NK-92 (cell line): ENCODE data around the gene A2M.

Experiments used
- DNase-seq: peaks from one replicate; lab custom pipeline; 2025; ENCODE audit not compliant: unreplicated experiment; lab: John Stamatoyannopoulos, UW

Gene A2M

DNA sequence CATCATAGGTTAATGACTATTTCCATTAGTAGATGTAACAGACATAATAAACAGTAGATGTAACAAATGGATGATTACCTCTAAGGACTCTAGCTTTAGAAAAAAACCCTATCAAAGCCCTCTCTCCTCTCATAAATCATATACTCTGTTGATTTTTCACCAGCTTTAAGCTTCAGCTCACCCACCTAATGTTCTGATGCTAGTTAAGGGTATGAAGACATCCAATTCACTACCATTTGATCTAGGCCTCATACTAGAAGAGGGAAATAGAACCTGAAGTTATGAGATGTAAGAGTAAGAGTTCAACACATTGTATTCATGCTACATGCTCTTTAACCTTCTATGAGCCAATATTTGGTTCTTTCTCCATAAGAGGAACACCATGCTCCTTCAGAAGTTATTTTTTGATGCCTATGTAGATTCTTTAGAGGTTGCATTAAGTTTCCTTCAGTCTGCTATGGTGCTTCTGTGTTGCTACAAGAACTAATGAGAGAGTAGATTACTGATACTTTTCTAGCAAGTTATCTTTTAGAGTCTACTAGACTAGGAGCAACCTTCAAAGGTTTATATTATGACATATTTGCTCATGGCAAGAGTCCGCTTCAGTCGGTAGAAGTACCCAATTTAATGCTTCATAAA, 16.0 kb downstream of the A2M start:
- DNase-seq: no peak

DNA sequence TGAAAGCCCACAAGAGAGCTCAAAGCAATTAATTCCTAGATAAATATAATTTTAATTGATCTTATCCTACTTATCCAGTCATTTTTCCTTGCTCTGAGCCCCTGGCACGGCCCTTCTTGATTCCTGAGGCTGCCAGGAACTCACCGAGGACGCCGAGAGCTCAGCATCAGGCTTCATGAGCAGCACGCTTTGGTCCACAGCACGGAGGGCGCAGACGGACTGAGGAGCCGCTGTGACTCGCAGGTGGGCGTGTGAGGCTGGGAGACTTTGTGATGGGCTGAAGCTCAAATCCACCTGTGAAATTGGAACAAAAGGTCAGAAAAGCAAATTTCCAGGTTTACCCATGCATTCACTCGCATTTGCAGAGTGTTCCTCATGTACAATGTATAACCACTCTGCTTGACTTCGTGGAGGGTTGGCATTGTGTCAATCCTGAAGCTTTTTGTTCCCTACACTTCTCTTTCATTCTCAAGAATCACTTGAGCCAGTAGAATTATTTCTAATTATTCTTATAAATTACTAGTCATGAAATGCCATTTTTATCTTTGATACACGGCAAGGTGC, 17.2 kb downstream of the A2M start:
- DNase-seq: no peak

DNA sequence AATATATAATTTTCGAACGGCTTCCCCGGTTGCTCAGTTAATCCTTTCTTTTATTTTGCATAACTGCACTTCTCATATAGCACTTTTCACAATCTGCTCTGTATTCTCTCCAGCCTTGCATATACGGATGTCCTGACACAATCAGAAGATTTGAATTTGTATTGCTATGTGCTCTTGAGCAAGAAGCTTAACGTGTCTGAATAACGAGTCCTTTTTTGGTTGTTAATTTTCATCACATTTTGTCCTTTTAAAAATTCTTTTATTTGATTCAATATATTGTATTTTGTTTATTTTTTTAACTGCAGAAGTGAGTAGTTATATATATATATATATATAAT, 17.6 kb downstream of the A2M start:
- DNase-seq: no peak

DNA sequence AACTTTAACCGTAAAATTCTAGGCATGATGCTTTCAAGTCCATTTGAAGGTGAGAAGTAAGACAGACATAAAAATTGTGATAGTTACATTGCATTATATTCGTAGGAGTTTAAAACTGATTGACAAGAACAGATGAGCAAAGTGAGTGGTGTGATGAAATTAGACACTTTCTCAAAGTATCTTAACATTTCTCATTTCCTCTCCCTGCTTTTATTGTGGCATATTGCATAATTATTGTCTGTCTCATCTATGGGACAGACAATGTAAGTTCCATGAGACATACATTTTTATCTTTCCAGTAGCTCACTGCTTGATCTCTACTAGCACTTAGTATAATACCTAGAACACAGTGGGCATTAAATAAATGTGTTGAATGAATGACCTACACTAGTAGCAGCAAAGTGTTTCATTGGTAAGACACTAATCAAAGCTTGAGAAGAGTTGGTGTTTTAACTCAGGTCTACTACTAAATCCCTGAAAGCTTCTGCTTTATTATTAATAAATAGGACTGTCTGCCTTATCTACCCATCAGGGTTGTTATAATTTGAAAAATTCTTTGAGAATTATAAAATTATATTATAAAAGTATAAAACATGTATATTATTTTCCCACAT, 19.0 kb downstream of the A2M start:
- DNase-seq: no peak

DNA sequence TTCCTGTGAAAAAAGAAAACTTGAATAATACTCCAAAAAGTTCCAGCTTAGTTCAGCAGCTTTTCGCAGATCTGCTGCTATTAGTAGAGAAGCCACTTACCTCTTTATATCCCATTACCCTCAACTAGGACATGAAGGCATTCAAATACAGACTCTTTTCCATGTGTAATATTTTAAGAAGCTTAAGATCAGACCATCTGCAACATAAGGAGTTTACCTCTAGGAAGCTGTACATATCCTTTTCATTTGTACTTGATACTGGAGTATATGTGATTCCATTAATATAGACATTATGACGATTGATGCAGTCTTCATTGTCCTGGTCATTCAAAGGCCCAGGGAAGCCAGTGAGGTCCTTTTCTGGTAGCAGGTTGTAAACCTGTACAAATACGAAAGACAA, 20.4 kb downstream of the A2M start:
- DNase-seq: no peak

DNA sequence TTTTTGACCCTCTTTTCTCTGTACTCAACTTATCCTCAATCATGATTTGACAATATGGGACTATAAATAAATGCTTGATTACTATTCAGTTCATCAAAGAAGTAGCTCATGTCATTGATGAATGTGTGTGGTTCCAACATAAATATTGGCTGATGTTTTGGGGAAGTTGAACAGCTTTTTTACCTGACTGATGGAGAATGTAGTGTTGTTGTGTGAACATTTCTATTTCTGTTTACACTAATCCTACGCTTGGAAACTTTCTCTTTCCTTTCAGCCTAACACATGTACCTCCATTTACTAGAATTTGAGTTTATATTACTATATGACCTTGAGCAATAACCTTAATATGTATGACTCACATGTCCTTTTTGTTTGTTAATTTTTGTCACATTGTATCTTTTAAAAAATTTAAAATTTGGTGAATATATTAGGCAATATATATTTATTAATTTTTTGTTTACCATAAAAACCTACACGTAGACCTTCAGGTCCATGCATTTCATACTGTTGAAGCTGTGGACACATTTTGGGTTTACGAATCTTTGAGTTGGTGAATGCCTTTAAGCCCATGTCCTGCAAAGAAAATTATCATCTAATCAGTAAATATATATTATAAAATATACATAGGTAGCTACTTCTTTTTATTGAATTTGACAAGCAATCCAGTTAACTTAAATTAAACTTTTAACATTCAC, 21.1 kb downstream of the A2M start:
- DNase-seq: no peak

DNA sequence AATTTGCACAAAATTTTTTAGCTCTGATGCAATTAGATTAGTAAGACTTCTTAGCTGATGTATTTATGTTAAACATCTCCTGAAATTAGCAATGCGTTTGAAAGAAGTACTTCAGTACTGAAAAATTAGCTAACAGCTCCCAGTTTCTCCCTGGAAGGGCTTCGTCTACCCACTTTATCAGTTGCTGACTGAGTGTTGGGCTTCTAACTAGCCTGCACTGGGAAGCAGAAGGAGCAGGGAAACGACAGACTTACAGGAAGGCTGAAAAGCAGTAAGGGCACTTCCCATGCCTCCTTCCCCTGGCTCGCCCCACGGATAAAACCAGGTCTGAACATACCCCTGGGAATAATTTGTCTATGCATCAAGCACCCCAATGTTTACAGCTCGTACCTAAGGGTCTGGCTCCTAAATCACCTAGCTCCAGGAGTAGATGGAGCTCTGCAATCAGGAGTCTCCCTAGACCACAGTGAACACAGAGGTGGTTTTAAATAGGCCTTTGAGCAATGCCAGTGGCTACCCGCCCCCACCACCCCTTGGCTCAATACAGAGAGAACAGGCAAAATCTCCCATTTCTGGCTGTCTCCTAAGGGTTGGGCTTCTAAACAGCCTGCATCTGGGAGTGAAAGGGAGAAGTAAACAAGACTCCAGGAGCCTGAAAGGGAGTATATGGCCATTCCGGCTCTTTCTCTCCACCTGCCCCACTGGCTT, 23.7 kb downstream of the A2M start:
- no peak for DNase-seq

DNA sequence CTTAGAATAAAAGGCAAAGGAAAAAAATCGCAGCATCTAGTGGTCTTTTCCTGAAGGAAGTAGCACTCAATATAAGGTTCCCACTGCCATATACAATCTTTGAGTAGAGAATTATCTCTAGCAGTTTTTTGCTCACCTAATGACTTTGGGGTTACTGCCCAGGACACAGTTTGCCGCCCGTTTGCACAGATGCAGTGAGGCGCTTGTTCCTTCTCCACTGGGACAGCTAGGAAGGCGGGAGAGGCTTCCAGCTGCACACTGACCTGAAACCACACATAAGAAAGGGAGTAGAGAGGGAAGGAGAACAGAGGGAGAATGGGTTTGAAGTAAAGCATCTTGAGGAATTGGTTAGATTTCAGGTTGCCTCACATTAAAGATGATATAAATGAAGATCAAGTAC, 25.5 kb downstream of the A2M start:
- DNase-seq: no peak

DNA sequence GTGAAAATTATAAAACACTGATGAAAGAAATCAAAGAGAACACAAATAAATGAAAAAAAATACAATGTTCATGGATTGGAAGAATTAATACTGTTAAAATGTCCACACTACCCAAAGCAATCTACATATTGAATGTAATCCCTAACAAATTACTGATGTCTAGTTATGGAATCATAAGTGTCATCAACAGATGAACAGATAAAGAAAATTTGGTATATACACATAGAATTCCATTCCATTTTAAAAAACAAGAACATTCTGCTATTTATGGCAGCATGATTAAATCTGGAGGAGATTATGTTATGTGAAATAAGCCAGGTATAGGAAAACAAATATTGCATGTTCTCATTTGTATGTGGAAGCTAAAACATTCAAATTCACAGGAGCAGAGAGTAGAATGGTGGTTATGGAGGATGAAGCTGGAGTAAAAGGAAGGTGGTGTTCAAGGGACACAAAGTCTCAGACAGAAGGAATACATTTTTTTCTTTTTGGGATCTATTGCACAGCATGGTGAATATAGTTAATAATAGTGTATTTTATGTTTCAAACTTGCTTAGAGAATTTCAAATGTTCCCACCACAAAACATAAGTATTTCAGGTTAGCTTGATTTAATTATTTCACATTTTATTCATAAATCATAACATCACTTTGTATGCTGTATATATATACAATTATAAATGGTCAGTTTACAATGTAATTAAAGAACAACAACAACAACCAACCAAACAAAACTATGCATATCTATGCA, 28.5 kb downstream of the A2M start:
- DNase-seq: no peak

DNA sequence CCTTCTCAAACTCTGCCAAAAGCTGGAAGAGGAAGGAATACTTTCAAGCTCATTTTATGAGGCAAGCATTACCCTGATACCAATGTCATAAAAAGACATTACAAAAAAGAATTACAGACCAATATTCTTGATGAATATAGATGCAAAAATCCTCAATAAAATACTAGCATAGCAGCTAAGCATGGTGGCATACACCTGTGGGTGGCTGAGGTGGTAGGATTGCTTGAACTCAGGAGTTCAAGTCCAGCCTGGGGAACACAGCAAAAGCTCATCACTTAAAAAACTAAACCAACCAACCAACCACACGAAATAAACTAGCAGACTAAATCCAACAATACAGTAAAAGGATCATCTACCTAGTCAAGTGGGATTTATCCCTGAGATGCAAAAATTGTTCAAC, 29.6 kb downstream of the A2M start:
- no peak for DNase-seq

DNA sequence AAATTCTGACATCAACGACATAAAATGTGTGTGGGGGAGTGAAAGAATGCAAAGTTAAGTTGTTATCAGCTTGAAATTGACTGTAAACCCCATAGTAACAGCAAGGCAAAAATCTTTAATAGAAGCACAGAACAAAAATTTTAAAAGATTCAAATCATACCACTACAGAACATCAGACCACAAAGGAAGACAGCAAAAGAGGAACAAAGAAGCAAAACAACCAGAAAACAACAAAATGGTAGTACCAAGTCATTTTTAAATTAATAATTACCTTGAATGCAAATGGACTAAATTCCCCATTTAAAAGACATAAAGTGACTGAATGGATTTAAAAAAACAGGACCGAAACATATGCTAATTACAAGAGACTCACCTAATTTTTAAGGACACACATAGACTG, 31.3 kb downstream of the A2M start:
- DNase-seq: no peak

DNA sequence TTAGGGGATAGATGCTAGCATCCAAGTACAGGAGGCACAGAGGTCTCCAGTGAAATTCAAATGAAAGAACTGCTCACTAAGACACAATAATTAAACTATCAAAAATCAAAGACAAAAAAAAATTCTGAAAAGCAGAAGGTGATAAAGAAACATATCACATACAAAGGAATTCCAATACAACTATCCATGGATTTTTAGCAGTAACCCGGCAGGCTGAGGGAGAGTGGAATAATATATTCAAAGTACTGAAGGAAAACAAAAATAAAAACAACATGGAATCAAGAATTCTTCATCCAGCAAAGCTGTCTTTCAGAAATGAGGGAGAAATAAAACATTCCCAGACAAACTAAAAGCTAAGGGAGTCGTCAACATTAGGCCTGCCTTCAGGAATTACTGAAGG, 31.9 kb downstream of the A2M start:
- no peak for DNase-seq

DNA sequence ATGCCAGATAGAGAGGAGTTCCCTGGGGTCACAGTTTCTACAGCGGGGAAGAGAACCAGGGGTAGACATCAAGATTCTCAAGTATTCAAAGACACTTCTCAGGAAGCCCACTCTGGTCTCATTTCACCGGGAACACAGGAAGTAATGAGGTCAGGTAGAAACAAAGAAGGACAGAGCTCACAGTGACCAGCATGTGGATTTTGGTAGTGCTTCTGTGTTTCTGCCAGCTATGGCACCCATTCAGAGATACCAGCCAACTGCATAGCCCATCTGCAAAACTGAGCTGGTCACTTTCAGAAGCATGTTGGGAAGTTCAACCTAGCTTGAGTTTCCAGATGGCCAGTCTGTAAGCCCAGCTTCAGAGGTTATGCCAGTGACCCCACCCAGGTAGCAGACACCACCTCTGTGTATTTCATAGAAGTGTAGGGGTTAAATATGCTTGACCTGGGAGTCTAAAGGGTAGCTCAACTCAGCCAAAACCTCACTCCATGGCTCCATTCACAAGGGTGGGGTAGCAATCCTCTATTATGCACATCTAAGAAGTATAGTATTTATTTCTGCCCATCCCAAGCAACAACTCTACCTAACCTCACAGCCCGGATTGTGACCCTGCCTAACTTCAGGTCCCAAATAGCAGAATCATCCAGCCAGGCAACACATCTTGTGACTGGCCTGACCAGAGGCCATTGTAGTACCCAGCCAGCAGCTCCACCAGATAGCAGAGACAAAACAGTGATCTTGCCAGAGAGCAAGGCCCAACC, 33.9 kb downstream of the A2M start:
- DNase-seq: no peak

DNA sequence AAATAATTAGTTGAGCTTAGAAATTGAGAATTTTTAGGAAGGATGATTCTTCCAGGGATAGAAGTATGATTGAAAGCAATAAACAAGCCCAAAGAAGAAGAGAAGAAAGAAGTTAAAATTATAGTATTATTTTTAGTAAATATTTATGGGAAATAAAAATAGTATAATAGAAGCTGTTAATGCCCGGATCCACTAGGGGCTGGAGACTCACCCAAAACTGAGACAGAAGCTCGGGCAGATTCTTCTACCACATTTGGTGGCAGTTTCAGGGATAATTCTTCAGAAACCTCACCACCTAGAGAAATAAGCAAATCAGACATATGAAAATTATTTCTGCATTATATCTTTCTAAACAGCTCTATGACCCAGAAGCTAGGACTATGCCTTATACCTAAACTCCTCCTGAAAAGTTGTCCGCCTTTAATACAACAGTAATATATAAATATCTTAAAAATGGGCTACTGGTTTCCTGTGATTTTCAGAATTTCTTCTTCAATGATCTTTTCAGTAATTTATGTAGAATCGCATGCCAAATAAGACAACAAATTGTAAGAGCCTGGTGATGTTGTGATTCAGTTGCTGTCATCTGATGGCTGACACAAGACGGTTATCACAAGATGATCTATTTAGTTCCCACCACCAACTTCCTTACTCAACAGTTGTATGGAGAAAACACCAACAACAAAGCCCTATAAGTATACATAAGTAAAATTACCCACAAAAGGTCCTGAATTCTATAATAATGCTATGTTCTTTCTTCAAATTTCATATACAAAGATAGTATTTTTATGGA, 35.6 kb downstream of the A2M start:
- no peak for DNase-seq

DNA sequence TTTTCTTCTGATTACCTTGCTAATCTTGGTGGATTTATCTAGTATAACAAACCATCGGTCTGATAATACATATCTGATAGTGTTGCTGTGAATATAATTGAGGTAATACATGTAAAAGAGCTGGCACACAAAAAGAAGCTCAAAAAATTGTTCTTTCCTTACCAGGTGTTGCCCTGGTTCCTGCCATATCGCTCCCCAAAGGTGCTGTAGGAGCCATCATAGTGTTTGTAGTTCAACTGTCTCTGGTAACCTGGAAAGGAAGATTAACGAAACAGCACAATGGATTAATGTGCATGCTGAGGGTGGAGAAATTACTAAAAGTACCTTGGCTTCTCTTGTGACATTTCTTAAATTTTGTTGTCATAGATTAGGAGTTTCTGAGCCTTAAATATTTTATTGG, 36.6 kb downstream of the A2M start:
- DNase-seq: no peak

DNA sequence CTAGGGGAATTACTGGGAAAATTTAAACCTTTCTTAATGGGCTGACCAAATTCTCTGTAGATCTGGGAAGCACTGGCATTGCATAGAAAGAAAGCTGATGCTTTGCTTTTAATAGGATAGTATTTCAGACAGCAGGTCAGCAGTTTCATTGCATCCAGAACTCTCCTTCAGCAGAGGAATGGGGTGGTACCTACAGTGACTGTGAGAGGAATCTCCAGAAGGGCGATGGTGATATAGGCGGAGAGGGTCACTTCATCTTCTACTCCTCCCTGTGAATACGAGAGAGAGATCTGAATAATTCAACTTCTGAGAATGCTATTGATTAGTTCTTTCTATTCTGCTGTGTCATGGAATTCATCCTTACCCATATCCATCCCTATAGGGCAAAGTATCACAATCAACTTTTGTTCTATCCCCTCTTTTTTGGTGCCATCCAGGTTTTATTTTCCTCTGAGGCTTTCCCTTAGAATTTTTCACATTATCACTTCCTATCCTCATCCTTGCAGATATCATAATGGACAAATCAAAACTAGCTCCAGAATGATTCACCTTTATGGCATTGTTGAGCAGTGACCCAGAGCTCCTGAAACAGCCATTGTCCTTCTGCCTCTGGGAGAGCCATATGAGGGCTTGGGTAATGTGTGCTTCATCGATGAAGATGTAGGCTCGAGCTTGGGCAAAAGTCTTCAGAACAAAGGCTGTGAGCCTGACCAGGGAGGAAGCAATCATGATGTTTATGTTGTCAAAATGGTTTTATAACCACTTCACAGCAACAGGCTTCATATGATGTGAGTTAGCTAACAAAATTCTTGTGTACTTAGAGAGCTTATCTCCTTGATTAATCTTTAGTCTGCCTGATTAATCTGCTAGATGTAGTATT, 38.3 kb downstream of the A2M start:
- no peak for DNase-seq

DNA sequence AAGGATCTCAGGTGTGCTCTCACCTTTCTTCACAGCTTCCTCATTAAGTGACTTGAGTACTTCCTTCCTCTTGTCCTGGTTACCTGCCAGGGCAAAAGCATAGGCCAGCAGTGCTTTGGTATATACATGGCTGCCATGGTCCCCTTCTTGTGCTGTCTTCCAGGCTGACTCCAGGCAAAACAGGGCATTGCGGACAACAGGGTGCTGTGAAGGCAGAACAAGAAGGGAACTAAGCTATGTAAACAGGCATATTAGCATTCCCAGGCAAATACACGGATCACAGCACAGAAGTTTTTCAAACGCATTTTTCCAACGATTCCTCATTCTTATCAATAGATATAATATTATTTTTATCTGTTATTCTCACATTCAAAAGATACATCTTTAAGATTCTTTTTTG, 39.0 kb downstream of the A2M start:
- DNase-seq: no peak

DNA sequence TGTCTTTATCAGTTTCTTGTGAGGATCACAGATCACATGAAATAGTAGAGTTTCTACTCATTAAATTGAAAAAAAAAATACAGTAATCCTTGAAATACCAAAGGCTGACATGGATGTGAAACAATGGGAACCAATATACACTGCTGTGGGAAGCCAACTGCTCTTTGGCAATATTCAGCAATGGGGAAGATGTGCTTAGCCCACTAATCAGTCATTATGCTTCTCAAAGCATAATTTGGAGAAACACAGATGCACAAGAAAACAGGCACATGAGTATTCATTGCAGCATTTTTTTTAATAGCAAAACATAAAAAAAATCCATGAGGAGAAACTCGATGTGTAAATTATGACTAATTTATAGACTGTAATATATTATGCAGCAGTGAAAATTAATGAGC, 40.6 kb downstream of the A2M start:
- DNase-seq: no peak
